ENCODE data around the gene SAMD15.

SAMD15 gene

DNA sequence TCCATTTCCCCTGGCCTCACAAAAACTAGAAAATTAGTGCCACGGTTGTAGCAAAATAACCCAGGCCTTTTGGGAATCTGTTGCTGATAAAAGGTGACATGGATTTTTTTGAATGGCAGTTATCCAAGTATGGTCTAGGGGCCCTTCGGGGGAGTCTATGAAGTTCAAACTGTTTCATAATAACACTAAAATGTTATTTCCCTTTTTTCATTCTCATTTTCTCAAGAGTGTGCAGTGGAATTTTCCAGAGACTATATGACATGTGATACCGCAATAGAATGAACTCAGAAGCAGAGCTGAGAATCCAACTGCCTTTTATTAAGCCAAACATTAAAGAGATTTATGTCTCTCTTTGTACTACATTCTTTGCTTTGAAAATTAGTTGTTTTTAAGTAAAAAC lies 29.4 kb upstream of the SAMD15 start:
- H2BK12ac ChIP-seq (ENCODE audit: low read length): no peak overlapping the region
- WGBS (ENCODE audit: extremely low coverage, insufficient coverage, insufficient read length): no CpG with 5 or more reads among the region's 3 CpGs

DNA sequence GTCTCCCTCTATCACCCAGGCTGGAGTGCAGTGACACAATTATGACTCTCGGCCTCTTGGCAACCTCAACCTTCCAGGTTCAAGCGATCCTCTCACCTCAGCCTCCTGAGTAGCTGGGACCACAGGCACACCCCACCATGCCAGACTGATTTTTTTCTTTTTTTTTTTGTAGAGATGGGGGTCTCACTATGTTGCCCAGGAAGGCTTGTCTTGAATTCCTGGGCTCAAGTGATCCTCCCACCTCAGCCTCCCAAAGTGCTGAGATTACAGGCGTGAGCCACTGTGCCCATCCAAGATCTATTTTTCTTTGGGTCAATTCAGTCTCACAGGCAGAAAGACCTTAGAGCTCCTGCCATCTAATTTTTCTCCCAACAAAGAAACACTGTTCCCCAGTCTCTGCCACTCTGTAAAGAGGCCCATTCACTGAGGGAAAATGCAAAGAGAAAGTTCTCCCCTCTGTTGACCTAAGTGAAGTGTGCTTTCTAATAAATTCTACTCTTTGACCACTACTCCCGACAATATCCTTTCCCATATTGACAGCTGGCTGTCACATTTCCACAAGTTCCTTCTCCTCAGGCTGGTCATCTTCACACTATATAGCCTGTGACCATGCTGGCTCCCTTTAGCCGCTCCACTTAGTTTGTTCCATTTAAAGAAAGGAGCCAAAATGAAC lies 23.6 kb upstream of the SAMD15 start:
- H3K27me3 ChIP-seq (ENCODE audit: insufficient read depth, low read length): no peaks in the 10 kb centered on the region

More for the DNA sequence above, 29.4 kb upstream of the SAMD15 start:
- no peaks in the 10 kb centered on the region for H3K9me3 ChIP-seq (ENCODE audit: insufficient read depth, low read depth, low read length)
- H3K4me2 ChIP-seq (ENCODE audit: low read length): no peak overlapping the region
- DNase-seq: peak in 1 of 2 donors; percentile 26
- no peak overlapping the region for H3K4ac ChIP-seq (ENCODE audit: low read depth, low read length)
- H2BK5ac ChIP-seq (ENCODE audit: low read depth, low read length, poor library complexity): no peak overlapping the region
- H3K79me2 ChIP-seq (ENCODE audit: control insufficient read depth, insufficient read depth, low read length, poor library complexity): no peaks in the 10 kb centered on the region
- H3K18ac ChIP-seq (ENCODE audit: low read length): no peak overlapping the region
- H2AK5ac ChIP-seq (ENCODE audit: low read length): no peak overlapping the region
- no peaks in the 10 kb centered on the region for H3K27me3 ChIP-seq (ENCODE audit: insufficient read depth, low read length)
- no peak overlapping the region for H3K9ac ChIP-seq (ENCODE audit: low read length)
- H3K36me3 ChIP-seq (ENCODE audit: control insufficient read depth in 1 of 2, insufficient read depth in 2 of 2, low read length in 2 of 2): no peaks in the 10 kb centered on the region
- H3K14ac ChIP-seq (ENCODE audit: low read length): no peak overlapping the region
- no peak overlapping the region for H4K12ac ChIP-seq (ENCODE audit: low read depth, low read length)
- no peak overlapping the region for H4K8ac ChIP-seq (ENCODE audit: low read depth, low read length)
- H3K27ac ChIP-seq (ENCODE audit: low read depth, low read length): no peak overlapping the region
- no peak overlapping the region for H2BK120ac ChIP-seq (ENCODE audit: insufficient read depth, low read length, poor library complexity)
- H3K4me1 ChIP-seq (ENCODE audit: control insufficient read depth in 1 of 2, insufficient read depth in 2 of 2, low read length in 2 of 2): peaks cover 0 to 2% of the 10 kb centered on the region in 2 experiments
- H3K4me3 ChIP-seq (ENCODE audit: low read depth, low read length): no peak overlapping the region
- no peak overlapping the region for H2AFZ ChIP-seq (ENCODE audit: insufficient read depth, low read length, poor library complexity)
- H3K79me1 ChIP-seq (ENCODE audit: low read length): no peaks in the 10 kb centered on the region
- no peak overlapping the region for H3K23ac ChIP-seq (ENCODE audit: low read length)
- H4K91ac ChIP-seq (ENCODE audit: low read depth, low read length): no peak overlapping the region

GRCh38 chr14:77355811-77356210 lies 21.4 kb upstream of the SAMD15 start:
- Histone ChIP-seq H2BK120ac (ENCODE audit: insufficient read depth, low read length, poor library complexity) (no peak overlapping the region), H2BK12ac (ENCODE audit: low read length) (no peak overlapping the region), H3K36me3 (ENCODE audit: control insufficient read depth in 1 of 2, insufficient read depth in 2 of 2, low read length in 2 of 2) (no peaks in the 10 kb centered on the region), H3K9ac (ENCODE audit: low read length) (no peak overlapping the region), H3K18ac (ENCODE audit: low read length) (no peak overlapping the region), H4K12ac (ENCODE audit: low read depth, low read length) (no peak overlapping the region), H2BK5ac (ENCODE audit: low read depth, low read length, poor library complexity) (no peak overlapping the region), H3K23ac (ENCODE audit: low read length) (no peak overlapping the region), H3K14ac (ENCODE audit: low read length) (no peak overlapping the region), H4K91ac (ENCODE audit: low read depth, low read length) (no peak overlapping the region), H4K8ac (ENCODE audit: low read depth, low read length) (no peak overlapping the region), H3K4me1 (ENCODE audit: control insufficient read depth in 1 of 2, insufficient read depth in 2 of 2, low read length in 2 of 2) (no peaks in the 10 kb centered on the region), H3K4ac (ENCODE audit: low read depth, low read length) (no peak overlapping the region), H3K79me1 (ENCODE audit: low read length) (no peaks in the 10 kb centered on the region), H3K4me3 (ENCODE audit: low read depth, low read length) (no peak overlapping the region), H3K27ac (ENCODE audit: low read depth, low read length) (no peak overlapping the region), H2AFZ (ENCODE audit: insufficient read depth, low read length, poor library complexity) (no peak overlapping the region), H3K9me3 (ENCODE audit: insufficient read depth, low read depth, low read length) (no peaks in the 10 kb centered on the region), H3K27me3 (ENCODE audit: insufficient read depth, low read length) (no peaks in the 10 kb centered on the region), H3K4me2 (ENCODE audit: low read length) (no peak overlapping the region), H3K79me2 (ENCODE audit: control insufficient read depth, insufficient read depth, low read length, poor library complexity) (no peaks in the 10 kb centered on the region), H2AK5ac (ENCODE audit: low read length) (no peak overlapping the region)
- no peak for DNase-seq
- no CpG with 5 or more reads among the region's 4 CpGs for WGBS (ENCODE audit: extremely low coverage, insufficient coverage, insufficient read length)

More for the DNA sequence above, 23.6 kb upstream of the SAMD15 start:
- no peak overlapping the region for H2BK5ac ChIP-seq (ENCODE audit: low read depth, low read length, poor library complexity)
- H4K8ac ChIP-seq (ENCODE audit: low read depth, low read length): no peak overlapping the region
- no peak overlapping the region for H3K18ac ChIP-seq (ENCODE audit: low read length)
- H2AK5ac ChIP-seq (ENCODE audit: low read length): no peak overlapping the region
- H3K4me3 ChIP-seq (ENCODE audit: low read depth, low read length): no peak overlapping the region
- H3K4ac ChIP-seq (ENCODE audit: low read depth, low read length): no peak overlapping the region
- H4K12ac ChIP-seq (ENCODE audit: low read depth, low read length): no peak overlapping the region
- H3K79me1 ChIP-seq (ENCODE audit: low read length): no peaks in the 10 kb centered on the region
- no peak overlapping the region for H4K91ac ChIP-seq (ENCODE audit: low read depth, low read length)
- WGBS (ENCODE audit: extremely low coverage, insufficient coverage, insufficient read length): no CpG with 5 or more reads among the region's 5 CpGs
- no peak overlapping the region for H3K23ac ChIP-seq (ENCODE audit: low read length)
- H3K27ac ChIP-seq (ENCODE audit: low read depth, low read length): no peak overlapping the region
- H3K9ac ChIP-seq (ENCODE audit: low read length): no peak overlapping the region
- H3K4me1 ChIP-seq (ENCODE audit: control insufficient read depth in 1 of 2, insufficient read depth in 2 of 2, low read length in 2 of 2): no peaks in the 10 kb centered on the region
- no peaks in the 10 kb centered on the region for H3K79me2 ChIP-seq (ENCODE audit: control insufficient read depth, insufficient read depth, low read length, poor library complexity)
- no peak overlapping the region for H2AFZ ChIP-seq (ENCODE audit: insufficient read depth, low read length, poor library complexity)
- DNase-seq: no peak
- no peaks in the 10 kb centered on the region for H3K9me3 ChIP-seq (ENCODE audit: insufficient read depth, low read depth, low read length)
- H3K36me3 ChIP-seq (ENCODE audit: control insufficient read depth in 1 of 2, insufficient read depth in 2 of 2, low read length in 2 of 2): no peaks in the 10 kb centered on the region
- no peak overlapping the region for H2BK120ac ChIP-seq (ENCODE audit: insufficient read depth, low read length, poor library complexity)
- H3K4me2 ChIP-seq (ENCODE audit: low read length): no peak overlapping the region
- H3K14ac ChIP-seq (ENCODE audit: low read length): no peak overlapping the region
- H2BK12ac ChIP-seq (ENCODE audit: low read length): no peak overlapping the region

DNA sequence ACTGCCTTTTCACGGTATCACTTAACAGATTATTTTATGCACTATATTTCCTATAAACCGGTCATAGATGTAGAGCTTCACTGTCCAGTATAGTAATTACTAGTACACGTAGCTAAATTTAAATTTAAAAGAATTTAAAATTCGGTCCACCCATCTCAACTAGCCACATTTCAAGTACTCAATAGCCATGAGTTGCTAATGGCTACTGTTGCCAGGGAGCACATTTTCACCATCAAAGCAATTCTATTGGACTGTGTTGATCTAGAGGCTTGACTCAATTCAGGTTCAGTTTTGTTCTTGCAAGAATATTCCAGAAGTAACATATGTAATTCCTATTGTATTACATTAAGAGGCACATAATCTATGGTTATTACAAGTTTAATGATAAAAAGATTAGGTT lies 20.3 kb upstream of the SAMD15 start:
- H3K4me3 ChIP-seq (ENCODE audit: low read depth, low read length): no peak overlapping the region
- H3K23ac ChIP-seq (ENCODE audit: low read length): no peak overlapping the region
- no peaks in the 10 kb centered on the region for H3K79me2 ChIP-seq (ENCODE audit: control insufficient read depth, insufficient read depth, low read length, poor library complexity)
- no peak overlapping the region for H2BK5ac ChIP-seq (ENCODE audit: low read depth, low read length, poor library complexity)
- H3K9ac ChIP-seq (ENCODE audit: low read length): no peak overlapping the region
- no peak for DNase-seq
- no peak overlapping the region for H3K4me2 ChIP-seq (ENCODE audit: low read length)
- H3K27me3 ChIP-seq (ENCODE audit: insufficient read depth, low read length): no peaks in the 10 kb centered on the region
- H3K4ac ChIP-seq (ENCODE audit: low read depth, low read length): no peak overlapping the region
- H4K8ac ChIP-seq (ENCODE audit: low read depth, low read length): no peak overlapping the region
- no peaks in the 10 kb centered on the region for H3K79me1 ChIP-seq (ENCODE audit: low read length)
- no peak overlapping the region for H2BK12ac ChIP-seq (ENCODE audit: low read length)
- H2AFZ ChIP-seq (ENCODE audit: insufficient read depth, low read length, poor library complexity): no peak overlapping the region
- no peak overlapping the region for H4K91ac ChIP-seq (ENCODE audit: low read depth, low read length)
- H3K14ac ChIP-seq (ENCODE audit: low read length): no peak overlapping the region
- no CpG with 5 or more reads among the region's 4 CpGs for WGBS (ENCODE audit: extremely low coverage, insufficient coverage, insufficient read length)
- no peaks in the 10 kb centered on the region for H3K4me1 ChIP-seq (ENCODE audit: control insufficient read depth in 1 of 2, insufficient read depth in 2 of 2, low read length in 2 of 2)
- H2AK5ac ChIP-seq (ENCODE audit: low read length): no peak overlapping the region
- H3K18ac ChIP-seq (ENCODE audit: low read length): no peak overlapping the region
- no peaks in the 10 kb centered on the region for H3K36me3 ChIP-seq (ENCODE audit: control insufficient read depth in 1 of 2, insufficient read depth in 2 of 2, low read length in 2 of 2)
- H2BK120ac ChIP-seq (ENCODE audit: insufficient read depth, low read length, poor library complexity): no peak overlapping the region
- H3K27ac ChIP-seq (ENCODE audit: low read depth, low read length): no peak overlapping the region
- no peak overlapping the region for H4K12ac ChIP-seq (ENCODE audit: low read depth, low read length)
- H3K9me3 ChIP-seq (ENCODE audit: insufficient read depth, low read depth, low read length): no peaks in the 10 kb centered on the region
